PC-3 (cell line): ENCODE results near the gene LTBP3.

Source experiments
- EZH2 ChIP-seq: fragments of 300-600 bp; sonication (generic); IDR thresholded peaks from one replicate; pipeline ENCODE4 v1.6.1; 2017; ENCODE audit warnings: antibody characterized with exemption, mild to moderate bottlenecking, low read length; ENCODE audit not compliant: unreplicated experiment
- EZH2phosphoT487 ChIP-seq: fragments of 300-600 bp; sonication (generic); IDR thresholded peaks from 2 replicates; pipeline ENCODE4 v1.6.1; 2018; ENCODE audit warnings: mild to moderate bottlenecking, antibody characterized with exemption, low read length, borderline replicate concordance
- TF ChIP-seq, protein P1 (sequence below): fragments of 300-600 bp; sonication (generic); conservative IDR thresholded peaks from 2 replicates; pipeline ENCODE4 v1.5.1; 2017; ENCODE audit warnings: antibody characterized with exemption, low read depth, mild to moderate bottlenecking, low read length

DNA sequence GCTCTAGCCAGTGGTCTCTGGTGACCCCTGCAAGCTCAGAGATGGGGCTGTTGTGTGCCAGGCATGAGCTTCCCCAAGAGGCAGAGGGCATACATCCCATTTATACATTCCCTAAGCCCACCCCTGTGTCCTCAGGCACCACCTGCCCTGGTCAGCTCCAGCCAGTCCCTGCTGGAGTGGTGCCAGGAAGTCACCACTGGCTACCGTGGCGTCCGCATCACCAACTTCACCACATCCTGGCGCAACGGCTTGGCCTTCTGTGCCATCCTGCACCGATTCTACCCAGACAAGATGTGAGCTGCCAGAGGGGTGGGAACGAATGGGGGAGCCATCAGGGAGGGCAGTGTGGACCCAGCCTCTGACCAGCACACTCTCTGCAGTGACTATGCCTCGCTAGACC, 25.9 kb upstream of the LTBP3 start:
- TF ChIP-seq, protein P1, sequence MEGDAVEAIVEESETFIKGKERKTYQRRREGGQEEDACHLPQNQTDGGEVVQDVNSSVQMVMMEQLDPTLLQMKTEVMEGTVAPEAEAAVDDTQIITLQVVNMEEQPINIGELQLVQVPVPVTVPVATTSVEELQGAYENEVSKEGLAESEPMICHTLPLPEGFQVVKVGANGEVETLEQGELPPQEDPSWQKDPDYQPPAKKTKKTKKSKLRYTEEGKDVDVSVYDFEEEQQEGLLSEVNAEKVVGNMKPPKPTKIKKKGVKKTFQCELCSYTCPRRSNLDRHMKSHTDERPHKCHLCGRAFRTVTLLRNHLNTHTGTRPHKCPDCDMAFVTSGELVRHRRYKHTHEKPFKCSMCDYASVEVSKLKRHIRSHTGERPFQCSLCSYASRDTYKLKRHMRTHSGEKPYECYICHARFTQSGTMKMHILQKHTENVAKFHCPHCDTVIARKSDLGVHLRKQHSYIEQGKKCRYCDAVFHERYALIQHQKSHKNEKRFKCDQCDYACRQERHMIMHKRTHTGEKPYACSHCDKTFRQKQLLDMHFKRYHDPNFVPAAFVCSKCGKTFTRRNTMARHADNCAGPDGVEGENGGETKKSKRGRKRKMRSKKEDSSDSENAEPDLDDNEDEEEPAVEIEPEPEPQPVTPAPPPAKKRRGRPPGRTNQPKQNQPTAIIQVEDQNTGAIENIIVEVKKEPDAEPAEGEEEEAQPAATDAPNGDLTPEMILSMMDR, result no peak
- TF ChIP-seq EZH2phosphoT487 (no peak), EZH2 (no peak)
